OCI-LY1 (cell line): ENCODE data around the gene MYLK3.

Experiments
- H2AFZ ChIP-seq: fragments of 200-600 bp; sonication (generic), shearing (Covaris generic); 2 replicates; pipeline ENCODE4 v1.6.0; 2014; ENCODE audit warnings: antibody characterized with exemption, mild to moderate bottlenecking, low read length
- H3F3A ChIP-seq: fragments of 200-600 bp; sonication (generic), shearing (Covaris generic); 2 replicates; pipeline ENCODE4 v1.6.0; 2014; ENCODE audit warnings: mild to moderate bottlenecking, antibody characterized with exemption, low read length, moderate library complexity; ENCODE audit not compliant: insufficient read depth
- H3K27ac ChIP-seq: fragments of 200-600 bp; sonication (generic); 2 replicates; pipeline ENCODE4 v1.5.1; 2014; ENCODE audit warnings: low read length, mixed run types, mild to moderate bottlenecking, low read depth; ENCODE audit not compliant: poor library complexity, severe bottlenecking
- H3K27me3 ChIP-seq: fragments of 200-600 bp; sonication (generic); 2 replicates; pipeline ENCODE4 v1.6.0; 2014; ENCODE audit warnings: antibody characterized with exemption, mild to moderate bottlenecking, low read length, moderate library complexity; ENCODE audit not compliant: insufficient read depth
- H3K36me3 ChIP-seq: fragments of 200-600 bp; sonication (generic); 2 replicates; pipeline ENCODE4 v1.6.1; 2014; ENCODE audit warnings: mild to moderate bottlenecking, antibody characterized with exemption, low read length, moderate library complexity, mixed read lengths; ENCODE audit not compliant: insufficient read depth
- H3K4me1 ChIP-seq: fragments of 200-600 bp; sonication (generic); 2 replicates; pipeline ENCODE4 v1.5.1; 2014; ENCODE audit warnings: mild to moderate bottlenecking, low read length, moderate library complexity; ENCODE audit not compliant: insufficient read depth, severe bottlenecking
- H3K4me2 ChIP-seq: fragments of 200-600 bp; sonication (generic), shearing (Covaris generic); 2 replicates; pipeline ENCODE4 v1.6.1; 2014; ENCODE audit warnings: low read length
- H3K4me3 ChIP-seq: fragments of 200-600 bp; sonication (generic); 2 replicates; pipeline ENCODE4 v1.5.1; 2014; ENCODE audit warnings: low read length, low read depth, mild to moderate bottlenecking, mixed read lengths; ENCODE audit not compliant: poor library complexity, severe bottlenecking
- H3K79me2 ChIP-seq: fragments of 200-600 bp; shearing (Covaris generic); 2 replicates; pipeline ENCODE4 v1.6.1; 2016; ENCODE audit warnings: mixed run types, low read length, mixed read lengths; ENCODE audit not compliant: insufficient read depth
- H3K9ac ChIP-seq: fragments of 200-600 bp; sonication (generic), shearing (Covaris generic); 2 replicates; pipeline ENCODE4 v1.6.1; 2014; ENCODE audit warnings: mild to moderate bottlenecking, low read length, mixed read lengths
- H3K9me2 ChIP-seq: fragments of 200-600 bp; sonication (generic), shearing (Covaris generic); 2 replicates; pipeline ENCODE4 v1.6.1; 2014; ENCODE audit warnings: low read depth, mild to moderate bottlenecking, low read length, mixed read lengths
- H3K9me3 ChIP-seq: fragments of 200-600 bp; shearing (Covaris generic); 2 replicates; pipeline ENCODE4 v1.6.1; 2014; ENCODE audit warnings: low read length, mixed read lengths
- H4K20me1 ChIP-seq: fragments of 200-600 bp; sonication (generic), shearing (Covaris generic); 2 replicates; pipeline ENCODE4 v1.6.0; 2016; ENCODE audit warnings: mild to moderate bottlenecking, low read length; ENCODE audit not compliant: insufficient read depth
- CTCF ChIP-seq: fragments of 200-600 bp; sonication (generic), shearing (Covaris generic); IDR thresholded peaks from 2 replicates; pipeline ENCODE4 v1.5.1; 2017; ENCODE audit warnings: mild to moderate bottlenecking, antibody characterized with exemption, low read length, moderate library complexity, mixed read lengths
- EZH2 ChIP-seq: fragments of 200-600 bp; sonication (generic), shearing (Covaris generic); IDR thresholded peaks from 2 replicates; pipeline ENCODE4 v1.8.0; 2017; ENCODE audit warnings: borderline replicate concordance, mixed run types, mild to moderate bottlenecking, antibody characterized with exemption, low read length, moderate library complexity, mixed read lengths

Gene MYLK3

GRCh38 chr16:46737621-46738214, 10.4 kb downstream of the MYLK3 start:
- no peaks in the 10 kb centered on the region for H3K9me3 ChIP-seq
- no peaks in the 10 kb centered on the region for H3K27me3 ChIP-seq
- H3K4me3 ChIP-seq: no peak overlapping the region
- TF ChIP-seq CTCF (no peak), EZH2 (no peak)
- H3K4me2 ChIP-seq: no peak overlapping the region
- no peak overlapping the region for H3K27ac ChIP-seq
- H3K4me1 ChIP-seq: peaks cover 31% of the 10 kb centered on the region
- H3K9ac ChIP-seq: no peak overlapping the region
- H2AFZ ChIP-seq: no peak overlapping the region
- no peaks in the 10 kb centered on the region for H3K79me2 ChIP-seq
- no peaks in the 10 kb centered on the region for H3K36me3 ChIP-seq
- H4K20me1 ChIP-seq: no peaks in the 10 kb centered on the region
- no peaks in the 10 kb centered on the region for H3K9me2 ChIP-seq
- H3F3A ChIP-seq: no peaks in the 10 kb centered on the region

GRCh38 chr16:46736695-46737094, 11.4 kb downstream of the MYLK3 start:
- Histone ChIP-seq H3K79me2 (no peaks in the 10 kb centered on the region), H3K9me3 (no peaks in the 10 kb centered on the region), H3K27me3 (no peaks in the 10 kb centered on the region), H3K27ac (no peak overlapping the region), H3K4me3 (no peak overlapping the region), H3K4me1 (peaks cover 30% of the 10 kb centered on the region), H4K20me1 (no peaks in the 10 kb centered on the region), H2AFZ (no peak overlapping the region), H3K36me3 (no peaks in the 10 kb centered on the region), H3F3A (no peaks in the 10 kb centered on the region), H3K9ac (no peak overlapping the region), H3K4me2 (no peak overlapping the region), H3K9me2 (no peaks in the 10 kb centered on the region)
- TF ChIP-seq CTCF: no peak
- TF ChIP-seq EZH2: no peak

- no peaks in the 10 kb centered on the region for H4K20me1 ChIP-seq
- H3K4me3 ChIP-seq: no peak overlapping the region
- no peaks in the 10 kb centered on the region for H3F3A ChIP-seq
- H2AFZ ChIP-seq: no peak overlapping the region
- no peak overlapping the region for H3K27ac ChIP-seq
- TF ChIP-seq CTCF: no peak
- TF ChIP-seq EZH2: no peak
- H3K9ac ChIP-seq: no peak overlapping the region
- H3K27me3 ChIP-seq: no peaks in the 10 kb centered on the region
- no peaks in the 10 kb centered on the region for H3K79me2 ChIP-seq
- peaks cover 18% of the 10 kb centered on the region for H3K4me1 ChIP-seq
- H3K9me2 ChIP-seq: no peaks in the 10 kb centered on the region
- H3K4me2 ChIP-seq: no peak overlapping the region
- H3K9me3 ChIP-seq: no peaks in the 10 kb centered on the region
- H3K36me3 ChIP-seq: no peaks in the 10 kb centered on the region
These were observed 14.8 kb downstream of the MYLK3 start for GRCh38 chr16:46733319-46733830.
